NCI-H2196 treated with DMSO at 0.1 percent for 48 hours (cell line): Measurements from ENCODE around the gene VWA3B.

ENCODE experiments used
- DNase-seq: peaks from one replicate; lab custom pipeline; 2025; ENCODE audit not compliant: unreplicated experiment; lab: John Stamatoyannopoulos, UW

The VWA3B gene

DNA sequence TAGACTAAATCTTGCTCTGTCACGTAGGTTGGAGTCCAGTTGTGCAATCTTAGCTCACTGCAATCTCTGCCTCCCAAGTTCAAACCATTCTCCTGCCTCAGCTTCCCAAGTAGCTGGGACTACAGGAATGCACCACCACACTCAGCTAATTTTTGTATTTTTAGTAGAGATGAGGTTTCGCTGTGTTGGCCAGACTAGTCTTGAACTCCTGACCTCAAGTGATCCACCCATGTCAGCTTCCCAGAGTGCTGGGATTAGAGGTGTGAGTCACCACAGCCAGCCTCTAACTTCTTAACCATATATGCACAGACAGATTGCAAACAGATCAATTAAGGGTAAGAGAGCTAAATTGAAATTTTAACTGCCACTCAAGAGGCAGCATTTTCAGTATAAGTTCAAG, 237.2 kb downstream of the VWA3B start:
- no peak for DNase-seq

DNA sequence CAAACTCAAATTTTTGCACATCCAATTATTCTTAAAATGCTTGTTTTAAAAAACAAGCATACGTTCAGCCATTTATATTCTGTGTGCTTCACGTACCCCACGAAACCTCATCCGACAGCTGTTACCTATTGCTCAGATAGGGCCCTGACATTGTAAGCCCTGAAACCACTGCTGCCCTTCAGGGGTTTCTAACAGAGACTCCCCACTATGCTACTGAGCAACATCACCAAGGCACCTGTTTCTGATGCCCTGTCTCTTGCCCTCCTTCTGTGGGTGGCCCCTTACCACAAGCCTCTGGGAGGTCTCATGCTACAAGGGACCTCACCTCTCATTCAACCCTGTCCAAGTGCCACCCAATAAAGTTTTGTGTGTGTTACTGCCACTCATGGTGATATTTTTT, 240.8 kb downstream of the VWA3B start:
- no peak for DNase-seq

DNA sequence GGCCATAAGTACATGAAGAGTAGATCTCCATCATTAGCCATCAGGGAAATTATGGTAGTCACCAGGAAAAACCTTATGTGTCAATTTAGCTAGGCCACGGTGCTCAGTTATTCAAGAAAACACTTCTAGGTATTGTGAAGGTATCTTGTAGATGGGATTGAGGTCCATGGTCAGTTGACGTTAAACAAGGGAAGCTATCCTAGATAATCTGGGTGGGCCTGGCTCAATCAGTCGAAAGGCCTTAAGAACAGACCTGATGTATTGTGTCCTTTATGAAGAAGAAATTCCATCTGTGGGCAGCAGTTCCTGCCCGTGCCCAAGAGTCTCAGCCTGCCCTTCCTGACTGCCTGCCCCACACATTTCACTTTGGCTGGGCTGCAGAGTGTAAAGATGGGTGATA, 242.6 kb downstream of the VWA3B start:
- no peak for DNase-seq

DNA sequence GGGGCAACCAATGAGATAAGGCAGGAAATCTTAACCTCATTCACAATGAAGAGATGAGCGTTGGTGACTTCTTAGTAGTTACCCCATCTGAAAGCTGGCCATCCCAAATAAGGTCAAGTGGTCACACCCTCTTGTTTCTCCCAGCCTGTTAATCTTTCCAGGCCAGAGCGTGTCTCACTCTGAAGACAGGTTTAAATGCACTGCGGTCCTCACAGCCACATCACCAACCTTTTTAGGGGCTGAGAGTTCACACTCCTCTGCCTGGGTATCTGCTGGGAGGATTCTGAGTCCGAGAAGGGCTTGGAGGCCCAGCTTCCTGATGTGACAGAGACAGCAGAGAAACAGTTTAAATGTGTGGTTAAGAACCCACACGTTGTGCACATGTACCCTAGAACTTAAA, 246.0 kb downstream of the VWA3B start:
- DNase-seq = no peak

DNA sequence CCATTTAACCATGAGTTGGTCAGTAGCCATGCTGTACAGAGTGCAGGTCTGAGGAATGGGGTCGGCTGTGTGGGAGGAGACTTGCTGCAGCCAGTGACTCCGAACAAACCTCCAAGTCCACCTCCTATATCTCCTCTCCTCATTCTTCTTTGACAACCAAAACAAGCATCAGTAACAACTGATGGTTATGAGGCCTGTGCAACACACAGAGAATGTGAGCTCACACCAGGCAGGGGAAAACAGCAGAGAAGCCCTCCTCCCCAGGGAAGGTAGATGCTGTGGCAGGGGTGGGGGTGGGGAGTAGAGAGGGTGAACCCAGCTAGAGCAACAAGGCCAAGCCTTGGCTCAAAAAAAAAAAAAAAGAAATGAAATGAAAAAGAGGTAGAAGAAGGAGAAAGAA, 247.0 kb downstream of the VWA3B start:
- DNase-seq = no peak

DNA sequence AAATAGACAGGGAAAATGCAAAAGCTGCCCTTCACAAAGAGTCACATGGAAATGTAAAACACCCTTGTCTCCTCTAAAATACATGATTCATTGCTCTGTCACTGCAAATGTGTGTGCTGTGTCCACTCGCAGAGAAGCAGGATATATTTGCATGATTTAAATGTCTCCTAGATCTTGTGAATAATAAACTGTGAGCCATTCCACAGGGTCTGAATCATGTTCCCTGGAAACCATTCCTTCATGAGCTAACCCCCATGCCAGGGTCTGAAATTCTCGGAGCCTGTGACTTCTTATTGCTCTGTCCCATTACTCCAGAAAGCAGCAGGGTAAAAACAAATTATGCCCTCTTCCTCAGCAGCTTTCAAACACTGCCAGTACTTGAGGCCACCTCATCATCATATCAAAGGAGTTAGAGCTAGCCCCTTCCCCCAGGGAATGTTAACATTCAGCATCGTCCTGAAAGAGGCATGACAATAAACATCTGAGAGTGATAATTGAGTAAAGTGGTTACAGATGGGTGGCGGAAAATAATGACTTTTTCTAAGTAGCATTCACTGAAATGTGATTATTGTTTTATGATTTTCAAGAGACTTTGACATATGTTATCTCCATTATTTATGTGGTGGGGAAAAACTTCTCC, 247.6 kb downstream of the VWA3B start:
- no peak for DNase-seq

DNA sequence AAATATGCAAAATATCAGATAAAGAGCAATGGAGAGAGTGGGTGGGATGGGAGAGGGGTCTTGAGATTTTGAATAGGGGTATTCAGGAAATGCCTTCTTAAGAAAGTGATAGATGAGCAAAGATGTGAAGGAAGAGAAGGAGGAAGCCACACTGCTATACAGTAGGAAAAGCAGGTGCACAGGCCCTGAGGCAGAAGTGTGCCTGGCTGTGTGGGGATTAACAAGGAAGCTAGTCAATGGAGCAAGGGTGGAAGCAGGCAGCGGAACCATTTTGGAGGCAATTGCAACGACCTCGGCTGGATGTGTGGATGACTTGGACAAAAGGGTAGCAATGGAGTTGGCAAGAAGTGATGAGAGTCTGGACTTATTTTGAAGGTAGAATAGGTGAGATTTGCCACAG, 248.3 kb downstream of the VWA3B start:
- no peak for DNase-seq

DNA sequence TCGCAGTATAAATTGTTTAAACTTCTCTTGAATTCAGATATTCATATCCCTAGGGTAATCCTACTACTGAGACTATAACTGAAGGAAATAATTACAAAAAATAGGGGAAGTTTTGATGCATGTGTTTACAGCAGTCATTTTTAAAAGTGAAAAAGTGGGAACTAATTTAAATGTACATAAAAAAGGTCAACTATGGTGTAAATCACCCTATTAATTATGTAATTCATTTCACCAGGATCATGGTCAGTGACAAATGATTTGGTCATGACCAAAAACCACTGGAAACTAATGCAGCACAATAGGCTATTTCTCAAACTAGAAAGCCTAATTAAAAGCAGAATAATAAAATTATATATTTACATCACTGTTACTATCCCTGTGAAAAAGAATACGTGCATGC, 254.3 kb downstream of the VWA3B start:
- DNase-seq = no peak

DNA sequence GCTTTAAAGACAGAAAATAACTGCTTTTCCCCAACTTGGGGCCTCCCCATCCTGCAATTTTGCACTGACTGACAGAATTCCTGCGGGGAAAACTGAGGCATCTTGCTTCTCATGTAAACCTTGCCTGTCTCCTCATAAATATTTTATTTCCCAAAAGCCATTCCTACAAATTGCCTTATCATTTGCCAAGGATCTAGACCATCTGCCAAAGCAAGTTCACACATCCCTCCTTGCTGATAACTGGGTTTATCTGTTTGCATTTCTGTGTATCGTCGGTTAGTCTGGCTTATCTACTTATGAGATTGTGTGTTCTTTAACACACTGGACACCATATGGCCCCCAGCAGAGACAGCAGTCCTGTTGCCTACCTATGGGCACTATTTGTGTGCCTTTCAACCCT, 256.3 kb downstream of the VWA3B start:
- DNase-seq = no peak

DNA sequence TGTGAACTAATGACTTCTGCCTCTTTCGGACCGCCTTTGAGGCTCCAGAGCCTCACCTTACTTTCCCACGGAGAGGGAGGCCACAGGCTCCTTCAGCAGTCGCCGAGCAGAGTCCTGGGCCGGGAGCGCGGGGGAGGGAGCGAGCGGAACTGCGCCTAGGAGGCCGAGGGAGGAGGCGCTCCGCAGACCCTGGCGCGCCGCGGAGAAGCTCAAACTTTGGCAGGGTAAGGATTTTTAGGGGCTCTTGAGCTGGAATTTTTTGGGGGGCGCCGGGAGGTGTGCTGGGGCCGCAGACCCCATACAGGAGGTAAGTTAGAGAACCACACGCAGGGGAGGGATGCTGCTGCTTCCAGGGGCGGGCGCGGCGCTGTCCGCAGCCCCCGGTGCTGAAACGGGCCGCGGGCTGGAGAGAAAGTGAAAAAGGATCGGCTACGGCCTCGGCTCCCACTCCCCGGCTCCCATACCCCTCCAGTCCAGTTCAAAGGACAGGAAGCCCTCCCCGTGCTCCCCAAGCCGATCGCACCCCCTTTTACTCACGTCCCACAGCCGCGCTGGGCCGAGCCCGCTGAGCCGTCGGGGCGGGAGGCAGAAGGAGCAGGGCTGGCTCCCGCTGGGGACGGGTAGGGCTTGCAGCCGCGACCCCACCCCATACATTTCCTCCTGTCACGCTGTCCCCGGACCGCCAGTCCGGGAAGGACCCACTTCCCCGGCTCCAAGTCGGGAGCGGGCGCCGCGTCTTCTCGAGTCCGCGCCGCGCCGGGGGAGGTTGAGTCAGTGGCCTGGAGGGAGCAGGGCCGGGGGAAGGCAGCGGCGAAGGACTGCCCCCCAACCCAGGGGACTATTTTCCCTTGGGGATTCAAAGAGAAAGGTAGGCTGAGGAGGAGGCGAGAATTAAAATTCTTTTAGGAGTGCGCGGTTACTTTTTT, 259.6 kb downstream of the VWA3B start, which contains the start of gene CNGA3:
CNGA3 (plus strand) TSS at position 146 of the 926 bp plus-strand sequence. CDS start 23,520 bp downstream, outside the sequence.
- no peak for DNase-seq

DNA sequence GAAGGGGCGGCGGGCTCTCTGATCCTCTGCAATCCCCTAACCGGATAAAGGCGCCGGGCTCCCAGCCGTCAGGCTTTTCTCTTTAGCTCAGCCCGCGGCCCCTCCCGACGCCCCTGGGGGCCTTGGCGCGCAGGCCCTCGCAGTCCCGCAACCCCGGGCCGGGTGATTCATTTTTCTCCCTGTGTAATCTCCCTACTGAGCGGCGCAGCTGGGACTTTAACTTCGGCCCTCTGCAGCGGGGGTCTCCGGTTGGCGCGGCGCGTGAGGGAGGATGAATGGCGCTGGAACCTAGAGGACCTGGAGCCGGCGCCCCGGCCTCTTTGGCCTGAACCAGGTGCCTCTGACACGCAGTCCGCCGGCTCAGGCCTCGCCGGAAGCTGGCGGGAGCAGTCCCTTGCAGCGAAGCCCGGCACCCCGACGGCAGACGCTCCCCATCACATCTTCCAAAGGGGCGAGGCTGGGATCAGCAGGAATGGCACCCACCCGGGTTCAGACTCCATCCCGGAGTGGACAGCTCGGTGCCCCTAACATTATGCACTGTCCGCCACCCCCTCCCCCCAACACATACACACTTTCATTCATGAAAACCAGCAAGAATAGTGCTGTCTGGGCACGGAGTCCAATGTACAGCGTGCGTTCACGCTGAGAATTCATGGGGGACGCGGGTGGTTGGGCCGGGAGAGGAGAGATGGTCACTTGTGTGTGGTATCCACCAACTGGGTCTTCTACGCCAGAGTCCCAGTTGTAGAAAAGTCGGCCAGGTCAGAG, 260.5 kb downstream of the VWA3B start:
- no peak for DNase-seq

DNA sequence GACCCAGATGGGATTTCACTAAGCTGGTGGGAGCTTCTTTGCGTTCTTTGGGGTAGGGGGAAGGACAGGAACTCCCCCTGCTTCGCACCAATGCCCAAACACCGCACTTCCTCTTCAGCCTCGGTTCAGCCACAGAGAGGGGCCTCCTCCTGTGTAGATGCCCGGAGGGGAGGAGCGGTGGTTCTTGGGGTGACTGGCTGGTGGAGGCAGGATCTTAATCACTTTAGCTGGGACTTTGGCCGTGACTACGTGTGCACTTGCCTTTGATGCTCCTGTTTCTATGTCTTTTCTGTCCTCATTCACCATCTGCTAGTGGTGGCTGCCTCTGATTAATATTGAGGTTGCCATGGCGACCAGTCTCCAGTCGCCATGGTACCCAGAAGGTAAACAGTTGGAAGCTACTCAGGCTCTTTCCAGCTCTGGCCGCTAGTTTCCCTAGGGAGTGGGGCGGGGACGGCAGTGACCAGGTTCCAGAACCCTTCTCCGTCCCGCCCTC, 261.1 kb downstream of the VWA3B start:
- peak; percentile 26 for DNase-seq

DNA sequence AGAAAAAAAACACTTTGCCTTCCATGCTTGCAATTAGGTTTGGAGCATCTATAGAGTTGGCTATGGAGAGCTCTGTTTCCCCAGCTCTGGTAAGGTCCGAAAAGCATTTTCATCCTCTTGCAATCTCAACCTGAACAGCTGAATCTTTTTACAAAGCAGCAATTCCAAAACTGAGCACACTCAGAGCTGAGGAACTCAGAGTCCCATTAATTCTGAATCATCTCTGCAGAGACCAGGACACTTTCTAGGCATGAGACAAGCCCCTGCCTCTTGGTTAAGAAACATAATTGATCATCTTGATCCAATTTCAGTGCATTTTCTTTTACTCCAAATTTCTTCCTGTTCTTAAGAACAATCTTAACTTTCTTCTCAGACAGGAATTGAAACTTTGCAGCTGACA, 263.4 kb downstream of the VWA3B start:
- no peak for DNase-seq

DNA sequence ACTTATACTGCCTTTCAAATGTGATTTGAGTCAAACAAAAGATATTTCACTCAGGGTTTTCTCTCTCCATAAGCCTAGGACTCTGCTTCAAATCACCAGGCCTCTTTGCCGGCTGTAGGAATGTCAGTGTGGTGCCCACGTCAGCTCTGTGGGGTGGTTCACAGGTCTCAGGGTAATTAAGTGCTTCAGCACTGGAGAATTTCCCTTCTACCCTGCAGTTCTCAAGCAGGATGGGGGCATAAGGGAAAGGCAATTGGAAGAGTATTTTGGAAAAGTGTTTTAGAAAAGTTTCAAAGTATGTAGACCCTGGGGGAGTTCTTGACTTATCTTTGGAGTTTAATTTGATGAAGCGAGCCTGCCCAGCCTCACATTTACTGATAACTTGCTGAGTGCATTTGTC, 268.9 kb downstream of the VWA3B start:
- no peak for DNase-seq

DNA sequence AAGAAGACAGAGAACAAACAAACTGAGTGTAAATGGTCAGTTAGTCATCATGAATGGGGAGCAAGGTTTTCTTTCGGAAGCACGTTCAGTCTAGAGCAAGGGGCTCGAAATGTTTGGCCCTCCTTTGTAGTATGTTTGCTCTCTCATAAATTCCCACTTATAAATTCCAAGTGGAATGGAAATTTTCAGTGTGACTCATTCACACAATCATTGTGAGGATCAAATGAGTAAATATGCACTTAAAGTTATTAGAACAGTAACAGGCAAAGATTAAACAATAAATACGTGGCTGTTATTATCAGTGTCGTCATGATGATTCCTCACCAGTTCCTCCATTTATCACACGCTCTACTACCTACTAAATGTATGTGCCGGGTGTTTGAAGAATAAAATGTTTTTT, 269.8 kb downstream of the VWA3B start:
- DNase-seq = no peak

DNA sequence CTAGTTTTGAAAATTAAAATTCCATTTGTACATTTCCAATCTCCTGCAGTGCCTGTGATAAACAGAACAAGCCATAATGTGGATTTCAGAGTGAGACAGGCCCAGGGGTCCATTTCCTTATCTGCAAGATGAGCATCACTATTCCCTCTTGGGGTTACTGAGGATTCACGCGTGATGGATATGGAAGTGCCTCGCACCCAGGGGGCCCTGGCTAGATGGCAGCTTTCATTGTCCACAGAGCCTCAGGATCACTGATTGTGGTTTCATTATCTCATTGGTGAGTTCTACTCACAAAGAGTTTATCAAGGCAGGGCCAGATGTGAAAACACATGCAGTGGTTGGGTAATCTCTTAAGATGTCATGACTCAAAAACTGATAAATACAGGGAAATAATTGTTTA, 270.9 kb downstream of the VWA3B start:
- no peak for DNase-seq

DNA sequence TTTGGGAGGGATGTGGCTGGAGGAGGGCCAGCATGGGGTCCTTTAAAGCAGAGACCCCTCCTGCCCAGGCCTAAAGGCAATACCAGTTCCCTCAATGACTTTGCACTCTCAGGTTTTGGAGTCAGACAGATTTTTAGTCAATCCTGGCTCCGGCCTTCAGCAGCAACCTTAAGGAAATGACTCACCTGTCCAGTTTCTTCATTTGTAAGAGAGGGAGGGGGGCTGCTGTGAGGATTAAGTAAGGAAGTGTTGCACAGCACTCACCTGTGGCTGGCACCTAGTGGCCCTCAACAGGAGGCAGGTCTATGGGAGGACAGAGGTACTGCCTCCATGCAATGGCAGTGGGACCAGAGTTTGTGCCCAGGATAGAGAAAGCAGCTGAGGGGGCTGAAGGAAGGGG, 273.0 kb downstream of the VWA3B start:
- DNase-seq = no peak
